Vagina (tissue), 2 donors: Measurements from ENCODE around the gene TMEM176A. TPM values are rescaled to one million over a fixed set of nuclear protein-coding genes. Genes with fewer than 3 reads are reported as not detected.

Experiments used
- DNase-seq, 2 donors: peaks; one replicate each; pipeline ENCODE4 v3.0.0-alpha.2; 2017; ENCODE audit errors: extremely low spot score in 2 of 2
- H3K27ac ChIP-seq: fragments of 200-600 bp; sonication (generic); one replicate; pipeline ENCODE4 v1.5.1; 2019
- H3K27me3 ChIP-seq: fragments of 200-600 bp; sonication (generic); one replicate; pipeline ENCODE4 v1.5.1; 2019
- H3K36me3 ChIP-seq, 2 donors: fragments of 200-600 bp; sonication (generic); one replicate each; pipeline ENCODE4 v1.5.1; 2017 to 2019
- H3K4me1 ChIP-seq: fragments of 200-600 bp; sonication (generic); one replicate; pipeline ENCODE4 v1.5.1; 2019
- H3K4me3 ChIP-seq, 2 donors: fragments of 200-600 bp; sonication (generic); 1 replicate in 1 of 2; 2 replicates in 1 of 2; pipeline ENCODE4 v1.5.1; 2016 to 2019
- H3K9me3 ChIP-seq: fragments of 200-600 bp; sonication (generic); one replicate; pipeline ENCODE4 v1.5.1; 2019
- POLR2A ChIP-seq, 2 donors: fragments of 450-650 bp; IDR thresholded peaks; one replicate each; pipeline ENCODE4 v1.6.1; 2017; ENCODE audit warnings: antibody characterized with exemption in 2 of 2, mild to moderate bottlenecking in 2 of 2, moderate library complexity in 2 of 2
- POLR2AphosphoS5 ChIP-seq, 2 donors: sonication (generic); formaldehyde crosslinking; IDR thresholded peaks; one replicate each; pipeline ENCODE4 v1.9.0; 2017; ENCODE audit warnings: antibody characterized with exemption in 2 of 2, mild to moderate bottlenecking in 2 of 2, low read depth in 1 of 2; ENCODE audit not compliant: insufficient read depth in 1 of 2
- intact Hi-C: fragments of 100-400 bp; cut with DNase I; formaldehyde crosslinking; loops from one replicate; pipeline ENCODE4 v1.15.1; 2023
- total RNA-seq: library from RNA; depleted of rRNA; stranded (reverse); fragments of >200 nt; gene quantifications from one replicate; pipeline ENCODE4 v1.2.3, GENCODE V29; 2016
- TF ChIP-seq, protein P1 (sequence below), 3 experiments: fragments of 450-650 bp in 2 of 3; fragments of 200-600 bp in 1 of 3; sonication (generic) in 1 of 3; IDR thresholded peaks; one replicate each; pipeline ENCODE4 v1.5.1; 2017 to 2019; ENCODE audit warnings: antibody characterized with exemption in 3 of 3, mild to moderate bottlenecking in 2 of 3, moderate library complexity in 2 of 3

TMEM176A gene
- total RNA-seq, 1 donor from 2014 or later: 43.7 TPM

DNA sequence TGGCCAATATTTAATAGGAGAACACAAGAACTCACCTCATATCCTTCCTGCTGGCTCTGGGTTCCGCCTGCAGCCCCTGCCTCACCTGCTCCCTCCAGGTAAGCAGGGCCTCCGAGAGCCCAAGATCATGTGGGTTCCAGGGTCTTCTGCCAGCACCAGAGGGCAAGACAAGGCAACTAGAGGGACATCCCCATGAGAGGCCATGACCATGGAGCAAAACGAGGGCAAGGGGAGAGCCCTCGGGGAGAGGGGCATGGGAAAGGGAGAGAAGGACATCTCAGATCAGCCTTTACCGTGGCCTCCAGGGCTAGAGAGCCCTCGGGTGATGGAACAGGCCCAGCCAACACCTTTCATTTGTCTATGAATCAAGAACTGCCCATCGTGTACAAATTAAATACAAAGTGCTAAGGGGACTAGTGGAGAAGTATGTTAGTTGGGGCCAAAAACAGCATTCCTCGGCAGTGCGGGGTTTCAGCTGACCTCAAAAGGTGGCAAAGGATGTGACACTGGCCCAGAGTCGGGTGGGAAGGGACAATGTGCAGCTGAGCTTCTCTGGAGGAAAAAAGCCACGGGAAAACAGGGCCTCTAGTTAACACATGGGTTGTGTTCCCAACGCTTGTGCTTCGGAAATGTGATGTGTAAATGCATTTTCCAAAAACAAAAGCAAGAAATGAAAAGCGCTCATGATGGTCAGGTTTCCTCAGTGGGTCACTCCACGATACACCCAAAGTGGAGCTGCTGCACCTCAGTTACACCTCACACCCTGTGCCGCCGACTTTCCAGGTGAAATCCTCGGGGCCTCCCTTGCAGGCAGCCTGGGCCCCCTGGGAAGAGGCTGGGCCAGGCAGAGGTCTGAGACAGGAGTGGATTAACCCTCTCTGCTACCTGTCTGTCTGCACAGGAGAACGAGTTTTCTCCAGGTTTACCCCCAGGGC, 53.8 kb downstream of the TMEM176A start:
- DNase-seq: peak; percentile 72 to 85
- TF ChIP-seq POLR2AphosphoS5 (IDR thresholded peaks at IDR 0.05; ENCODE audit: insufficient read depth in 1 of 2, low read depth in 1 of 2): no peak
- no peak for TF ChIP-seq POLR2A (IDR thresholded peaks at IDR 0.05)
- TF ChIP-seq, protein P1, sequence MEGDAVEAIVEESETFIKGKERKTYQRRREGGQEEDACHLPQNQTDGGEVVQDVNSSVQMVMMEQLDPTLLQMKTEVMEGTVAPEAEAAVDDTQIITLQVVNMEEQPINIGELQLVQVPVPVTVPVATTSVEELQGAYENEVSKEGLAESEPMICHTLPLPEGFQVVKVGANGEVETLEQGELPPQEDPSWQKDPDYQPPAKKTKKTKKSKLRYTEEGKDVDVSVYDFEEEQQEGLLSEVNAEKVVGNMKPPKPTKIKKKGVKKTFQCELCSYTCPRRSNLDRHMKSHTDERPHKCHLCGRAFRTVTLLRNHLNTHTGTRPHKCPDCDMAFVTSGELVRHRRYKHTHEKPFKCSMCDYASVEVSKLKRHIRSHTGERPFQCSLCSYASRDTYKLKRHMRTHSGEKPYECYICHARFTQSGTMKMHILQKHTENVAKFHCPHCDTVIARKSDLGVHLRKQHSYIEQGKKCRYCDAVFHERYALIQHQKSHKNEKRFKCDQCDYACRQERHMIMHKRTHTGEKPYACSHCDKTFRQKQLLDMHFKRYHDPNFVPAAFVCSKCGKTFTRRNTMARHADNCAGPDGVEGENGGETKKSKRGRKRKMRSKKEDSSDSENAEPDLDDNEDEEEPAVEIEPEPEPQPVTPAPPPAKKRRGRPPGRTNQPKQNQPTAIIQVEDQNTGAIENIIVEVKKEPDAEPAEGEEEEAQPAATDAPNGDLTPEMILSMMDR (IDR thresholded peaks at IDR 0.05): no peak
- Histone ChIP-seq H3K27ac (no peak overlapping the region), H3K27me3 (no peaks in the 10 kb centered on the region), H3K36me3 (no peaks in the 10 kb centered on the region), H3K9me3 (no peaks in the 10 kb centered on the region), H3K4me3 (no peak overlapping the region), H3K4me1 (peaks cover 6% of the 10 kb centered on the region)
- intact Hi-C loops: no loop called here

Other genes starting within 250 kb of the TMEM176A start
- 25.3 TPM for gene GIMAP4, start 233.4 kb upstream of the TMEM176A start, total RNA-seq
- 21.4 TPM for gene GIMAP6, start 168.4 kb upstream of the TMEM176A start, total RNA-seq
- gene GIMAP2, start 115.1 kb upstream of the TMEM176A start, total RNA-seq: 9.6 TPM
- gene GIMAP1, start 84.2 kb upstream of the TMEM176A start, total RNA-seq: 5.2 TPM
- 24.1 TPM for gene GIMAP5, start 63.4 kb upstream of the TMEM176A start, total RNA-seq
- 60.6 TPM for gene TMEM176B, start 405 bp upstream of the TMEM176A start, total RNA-seq
- gene AOC1, start 51.7 kb downstream of the TMEM176A start, total RNA-seq: not detected
- 6.4 TPM for gene KCNH2, start 177.6 kb downstream of the TMEM176A start, total RNA-seq
- gene NOS3, start 190.2 kb downstream of the TMEM176A start, total RNA-seq: 22.8 TPM
- gene ATG9B, start 223.7 kb downstream of the TMEM176A start, total RNA-seq: 34.1 TPM
- gene ABCB8, start 227.7 kb downstream of the TMEM176A start, total RNA-seq: 38.3 TPM
- 3.7 TPM for gene ASIC3, start 247.8 kb downstream of the TMEM176A start, total RNA-seq